GM10266 (cell line): ENCODE data around the gene WDR64.

ENCODE experiments used
- DNase-seq: peaks from one replicate; pipeline ENCODE4 v3.0.0; 2012; ENCODE audit errors: extremely low spot score
- CTCF ChIP-seq: IDR thresholded peaks from 2 replicates; pipeline ENCODE4 v1.5.1; 2012; ENCODE audit warnings: mild to moderate bottlenecking, low read depth; ENCODE audit not compliant: control insufficient read depth, insufficient read depth; ENCODE audit errors: missing control alignments

The WDR64 gene

GRCh38 chr1:241610056-241610815 lies 41.8 kb upstream of the WDR64 start:
- no peak for TF ChIP-seq CTCF
- DNase-seq: no peak

GRCh38 chr1:241611063-241611462 lies 41.0 kb upstream of the WDR64 start:
- peak; percentile 44 for DNase-seq
- TF ChIP-seq CTCF: peak; percentile 61

GRCh38 chr1:241611736-241612135 lies 40.3 kb upstream of the WDR64 start:
- no peak for TF ChIP-seq CTCF
- no peak for DNase-seq

- DNase-seq: no peak
- TF ChIP-seq CTCF: no peak
These were observed 39.3 kb upstream of the WDR64 start for GRCh38 chr1:241612533-241613477.

GRCh38 chr1:241614144-241614543 lies 37.9 kb upstream of the WDR64 start:
- TF ChIP-seq CTCF: no peak
- no peak for DNase-seq

- no peak for DNase-seq
- TF ChIP-seq CTCF: no peak
These were observed 37.5 kb upstream of the WDR64 start for GRCh38 chr1:241614572-241614971.
